Stimulated activated CD4-positive, alpha-beta T cell treated with anti-CD3 and anti-CD28 coated beads, Interleukin-12 subunit alpha, Interleukin-12 subunit beta, amount 100 ng/mL, for 48 hours (primary cell): ENCODE data around the gene ESR2.

Source experiments
- DNase-seq, 3 donors: peaks; one replicate each; pipeline ENCODE4 v3.0.0-alpha.2; 2020; ENCODE audit warnings: low read depth in 2 of 3, low spot score in 1 of 3

ESR2 gene

DNA sequence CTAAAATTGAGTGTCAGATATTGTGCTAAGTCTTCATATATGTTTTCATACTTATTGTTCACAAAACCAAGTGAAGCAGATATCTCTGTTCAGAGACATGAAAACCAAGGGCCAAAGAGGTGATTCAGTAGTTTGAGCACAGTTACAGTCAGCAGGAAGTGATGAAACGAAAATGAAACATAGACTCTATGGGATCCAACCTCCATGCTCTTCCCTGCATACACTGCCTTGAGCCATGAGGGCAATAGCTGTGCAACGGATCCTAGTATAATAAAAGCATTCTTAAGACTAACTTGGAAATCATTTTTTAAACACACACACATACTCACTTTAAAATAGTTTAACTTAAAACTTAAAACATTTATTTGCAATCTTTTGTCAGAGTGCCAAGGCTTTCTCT lies 27.9 kb downstream of the ESR2 start:
- DNase-seq, result no peak

DNA sequence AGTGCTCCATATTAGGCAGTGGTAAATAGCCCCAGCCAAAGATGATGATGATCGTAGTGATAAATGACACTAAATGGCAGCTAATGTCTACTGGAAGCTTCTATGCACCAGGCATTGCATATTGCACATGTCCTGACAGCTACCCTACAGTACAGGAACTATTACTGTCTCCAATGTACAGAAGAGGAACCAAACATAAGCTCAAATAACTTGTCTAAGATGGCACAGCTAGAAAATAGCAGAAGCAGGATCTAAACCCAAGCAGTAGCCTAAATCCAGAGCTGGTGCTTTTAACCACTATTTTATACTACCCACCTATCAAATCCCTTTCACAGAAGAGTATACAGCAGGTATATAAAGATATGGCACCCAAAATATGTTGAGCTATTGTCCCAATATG lies 28.9 kb downstream of the ESR2 start:
- no peak for DNase-seq

DNA sequence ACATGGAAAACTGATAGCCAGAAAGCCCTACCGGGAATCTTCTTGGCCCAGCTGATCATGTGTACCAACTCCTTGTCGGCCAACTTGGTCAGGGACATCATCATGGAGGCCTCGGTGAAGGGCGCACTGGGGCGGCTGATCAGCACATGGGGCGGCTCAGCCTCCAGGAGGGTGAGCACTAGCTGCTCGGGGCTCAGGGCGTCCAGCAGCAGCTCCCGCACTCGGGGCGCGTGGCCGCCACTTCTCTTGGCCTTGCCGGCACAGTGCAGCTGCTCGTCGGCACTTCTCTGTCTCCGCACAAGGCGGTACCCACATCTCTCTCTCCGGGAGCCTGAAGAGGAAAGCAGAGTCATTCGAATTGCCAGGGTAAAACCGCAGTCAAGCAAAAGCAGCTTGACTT lies 33.8 kb downstream of the ESR2 start:
- DNase-seq, result no peak

DNA sequence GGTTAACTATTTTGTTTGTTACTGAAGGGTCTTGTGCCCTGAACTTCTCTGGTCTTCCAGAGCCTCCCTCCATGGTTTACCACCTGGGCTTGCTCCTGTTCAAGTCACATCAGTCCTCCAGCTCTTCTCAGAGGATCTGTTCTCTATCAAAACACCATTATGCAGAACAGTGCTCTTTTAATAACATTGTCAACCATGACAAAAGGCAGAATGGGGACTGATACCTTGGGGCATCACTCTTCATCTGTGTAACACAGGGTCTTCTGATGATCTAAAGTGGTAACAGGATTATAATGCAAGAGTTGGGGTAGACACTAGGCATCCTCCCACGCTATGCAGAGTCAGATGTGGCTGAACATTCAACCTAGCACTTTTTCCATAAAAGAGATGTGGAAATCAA lies 38.4 kb downstream of the ESR2 start:
- no peak for DNase-seq

DNA sequence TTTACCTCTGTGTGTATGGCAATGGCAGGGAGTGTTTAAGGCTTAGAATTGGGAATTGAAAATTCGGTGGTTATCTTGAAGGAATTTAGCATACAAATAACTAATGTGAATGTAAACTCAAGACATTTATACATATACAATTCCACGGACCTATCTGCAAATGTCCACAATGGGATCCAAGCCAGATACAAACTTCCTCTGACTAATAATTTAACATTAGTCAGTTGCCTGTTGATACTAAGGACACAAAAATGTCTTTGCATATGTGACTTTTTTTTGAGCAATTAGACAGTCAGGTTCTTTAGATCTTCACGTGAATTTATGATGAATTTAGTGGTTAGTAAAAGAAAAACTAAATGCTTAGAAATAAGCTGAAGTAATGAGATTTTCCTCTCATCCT lies 40.5 kb downstream of the ESR2 start:
- no peak for DNase-seq

DNA sequence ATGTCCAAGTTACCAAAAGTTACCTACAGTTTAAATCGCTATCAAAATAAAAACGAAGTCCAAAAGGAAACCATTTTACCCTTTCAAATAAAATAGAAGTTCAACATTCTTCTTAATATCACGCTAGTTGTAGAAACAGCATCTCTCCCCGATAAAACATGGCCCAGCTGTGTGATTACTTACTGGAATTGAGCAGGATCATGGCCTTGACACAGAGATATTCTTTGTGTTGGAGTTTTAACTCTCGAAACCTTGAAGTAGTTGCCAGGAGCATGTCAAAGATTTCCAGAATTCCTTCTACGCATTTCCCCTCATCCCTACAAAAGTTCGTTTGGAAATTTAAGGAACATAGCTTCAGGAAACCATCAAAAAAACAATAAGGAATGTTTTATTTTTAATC lies 44.8 kb downstream of the ESR2 start:
- DNase-seq, result no peak

DNA sequence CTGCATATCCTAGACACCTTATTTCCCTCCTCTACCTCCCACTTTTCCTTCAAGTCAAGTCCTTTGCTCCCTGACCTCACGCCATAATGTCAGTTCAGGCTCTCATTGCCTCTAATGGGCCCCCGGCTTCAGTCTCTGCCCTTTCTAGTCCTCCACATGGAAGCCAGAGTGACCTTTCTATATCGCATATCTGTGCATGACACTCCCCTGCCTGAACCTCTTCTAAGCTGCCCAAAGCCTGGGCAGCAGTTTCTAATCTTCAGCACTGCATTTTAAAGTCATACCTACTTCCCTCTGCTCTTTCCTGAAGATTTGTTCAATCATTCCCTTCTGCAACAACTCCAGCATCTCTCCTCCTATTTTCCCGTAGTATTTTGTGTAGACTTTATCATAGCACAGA lies 45.5 kb downstream of the ESR2 start:
- DNase-seq, result no peak

DNA sequence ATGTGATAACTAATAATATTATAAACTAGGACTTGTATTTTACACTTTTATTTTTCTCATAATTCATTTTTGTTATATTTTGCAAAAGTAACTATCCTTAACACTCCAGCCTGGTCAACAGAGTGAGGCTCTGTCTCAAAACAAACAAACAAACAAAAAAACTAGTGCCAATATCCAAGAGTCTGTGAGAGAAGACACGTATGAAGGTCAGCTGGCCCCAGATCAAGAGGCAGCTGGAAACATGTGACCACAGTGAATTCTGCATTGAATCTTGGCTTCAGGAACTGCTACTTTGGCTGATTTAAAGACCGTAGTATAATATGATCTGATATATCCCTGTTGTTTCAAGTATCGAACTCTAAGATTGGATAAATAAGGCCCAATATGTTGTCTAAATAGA lies 47.0 kb downstream of the ESR2 start:
- DNase-seq, result no peak

DNA sequence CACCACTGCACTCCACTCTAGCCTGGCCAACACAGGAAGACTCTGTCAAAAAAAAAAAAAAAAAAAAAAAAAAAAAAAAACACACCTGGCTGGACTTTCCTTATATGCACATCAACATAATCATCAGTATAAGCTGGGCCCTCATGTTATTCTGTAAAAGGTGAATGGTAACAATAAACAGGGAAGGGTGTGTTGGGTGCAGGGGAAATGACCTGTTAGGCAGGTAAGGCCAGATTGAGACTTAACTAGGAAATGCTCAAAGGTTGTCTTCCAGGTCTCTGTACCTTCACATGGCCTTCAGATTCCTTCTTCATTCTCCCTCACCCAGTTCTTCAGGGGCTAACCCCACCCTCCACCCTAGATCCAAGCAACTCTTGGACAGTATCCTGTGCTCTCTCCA lies 47.5 kb downstream of the ESR2 start:
- no peak for DNase-seq

DNA sequence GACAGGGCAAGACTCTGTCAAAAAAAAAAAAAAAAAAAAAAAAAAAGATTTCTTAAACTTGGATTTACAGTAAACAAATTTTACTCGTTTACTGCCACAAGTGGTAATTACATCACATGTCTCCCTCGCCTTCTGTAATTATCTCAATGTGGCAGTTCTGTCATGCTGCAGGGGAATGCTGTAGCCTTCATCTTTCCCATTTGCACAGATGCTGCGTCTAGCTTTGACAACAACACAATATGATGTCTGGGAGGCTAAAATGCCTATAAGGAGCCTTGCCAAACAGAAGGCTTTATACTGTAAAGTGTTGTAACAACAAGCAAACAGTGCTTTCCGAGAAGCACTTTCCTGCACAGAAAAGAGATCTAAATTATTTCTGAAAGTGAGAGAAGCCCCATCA lies 48.7 kb downstream of the ESR2 start:
- DNase-seq, result no peak

DNA sequence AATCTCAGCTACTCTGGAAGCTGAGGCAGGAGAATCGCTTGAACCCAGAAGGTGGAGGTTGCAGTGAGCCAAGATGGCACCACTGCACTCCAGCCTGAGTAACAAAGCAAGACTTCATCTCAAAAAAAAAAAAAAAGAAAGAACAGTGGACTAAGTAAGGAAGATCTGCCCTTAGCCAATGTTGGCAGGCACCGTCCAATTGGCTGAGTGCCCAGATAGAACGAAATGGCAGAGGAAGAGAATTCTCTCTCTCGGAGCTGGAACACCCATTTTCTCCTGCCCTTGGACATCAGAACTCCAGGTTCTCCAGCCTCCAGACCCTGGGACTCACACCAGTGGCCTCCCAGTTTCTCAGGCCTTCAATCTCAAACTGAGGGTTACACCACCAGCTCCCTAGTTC lies 49.9 kb downstream of the ESR2 start:
- no peak for DNase-seq

DNA sequence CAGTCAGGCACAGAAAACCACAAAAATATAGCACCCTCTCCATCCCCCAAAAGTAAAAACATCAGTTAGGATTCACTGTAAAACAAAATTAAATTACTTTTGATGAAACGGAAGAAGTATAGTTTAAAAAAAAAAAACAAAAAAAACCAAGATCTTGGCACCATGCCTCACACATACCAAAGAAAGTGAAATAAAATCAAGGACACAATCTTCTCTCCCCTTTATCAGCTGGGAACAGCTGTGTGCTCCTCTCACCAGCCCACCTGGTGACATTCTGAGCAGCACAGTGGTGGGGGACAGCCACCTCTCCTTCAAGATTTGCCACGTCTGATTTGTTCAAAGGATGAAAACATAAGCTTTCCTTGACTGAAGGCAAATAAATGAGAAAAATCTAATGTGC lies 55.5 kb downstream of the ESR2 start:
- DNase-seq, result no peak

DNA sequence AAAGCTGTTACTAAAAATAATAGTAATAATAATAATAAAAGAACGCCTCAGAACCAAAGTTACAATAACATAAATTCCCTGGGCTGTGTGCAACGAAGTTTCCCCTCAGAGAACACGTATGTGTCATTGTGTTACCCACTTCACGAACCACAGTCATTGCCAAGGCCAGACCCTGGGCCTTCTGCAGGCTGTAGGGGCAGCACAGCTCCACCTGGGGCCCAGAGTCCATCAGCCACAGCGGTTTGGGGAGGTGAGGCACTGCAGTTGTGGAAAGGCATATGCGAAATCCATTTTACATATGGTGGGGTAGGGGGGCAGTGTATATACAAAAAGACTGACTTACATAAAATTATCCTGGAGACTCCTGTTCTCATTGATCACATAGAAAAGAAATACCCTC lies 56.1 kb downstream of the ESR2 start:
- no peak for DNase-seq

DNA sequence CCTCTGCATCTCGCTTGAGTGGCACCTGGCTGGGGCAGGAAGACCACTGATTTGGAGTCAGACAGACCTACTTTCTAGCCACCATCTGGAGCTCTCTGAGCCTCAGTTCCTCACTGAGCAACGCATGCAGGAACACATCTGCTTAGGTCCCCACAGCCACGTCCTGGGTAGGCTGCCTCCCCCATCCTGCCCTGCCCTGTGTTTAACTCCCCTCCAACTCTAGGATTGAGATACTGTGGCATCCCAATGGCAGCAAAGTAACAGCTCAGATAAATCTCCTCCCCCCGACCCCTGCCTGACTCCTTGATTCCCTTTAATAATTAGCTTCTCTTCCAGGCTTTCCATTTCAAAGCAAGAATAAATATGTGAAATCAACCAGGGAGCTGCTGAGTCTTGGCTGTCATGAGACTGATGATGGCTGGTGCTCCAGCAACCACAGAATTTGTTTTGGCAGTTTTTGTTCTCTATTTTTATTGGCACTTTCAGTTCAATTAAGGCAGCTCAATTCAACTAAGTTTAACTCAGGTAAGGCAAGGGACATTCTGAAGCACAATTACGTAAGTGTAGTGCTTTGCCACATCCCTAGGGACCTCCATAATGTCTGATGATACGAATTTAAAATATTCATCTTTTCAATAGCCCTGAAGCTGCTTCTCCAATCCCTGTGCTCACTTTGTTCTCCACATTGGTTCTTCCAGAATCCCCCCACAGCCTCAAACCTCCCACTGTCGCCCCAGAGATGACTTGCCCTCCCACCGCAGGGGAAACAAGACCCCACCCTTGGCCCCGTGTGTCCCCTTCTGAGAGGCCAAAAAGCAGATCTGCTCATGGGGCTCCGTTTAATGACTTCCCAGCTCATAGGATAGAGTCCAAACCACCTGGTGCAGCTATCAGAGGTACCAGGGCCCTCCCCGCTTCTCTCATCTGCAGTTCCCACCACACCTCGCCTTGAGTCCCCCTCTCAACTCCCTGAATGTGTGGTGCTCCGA lies 58.2 kb downstream of the ESR2 start:
- DNase-seq, result no peak

DNA sequence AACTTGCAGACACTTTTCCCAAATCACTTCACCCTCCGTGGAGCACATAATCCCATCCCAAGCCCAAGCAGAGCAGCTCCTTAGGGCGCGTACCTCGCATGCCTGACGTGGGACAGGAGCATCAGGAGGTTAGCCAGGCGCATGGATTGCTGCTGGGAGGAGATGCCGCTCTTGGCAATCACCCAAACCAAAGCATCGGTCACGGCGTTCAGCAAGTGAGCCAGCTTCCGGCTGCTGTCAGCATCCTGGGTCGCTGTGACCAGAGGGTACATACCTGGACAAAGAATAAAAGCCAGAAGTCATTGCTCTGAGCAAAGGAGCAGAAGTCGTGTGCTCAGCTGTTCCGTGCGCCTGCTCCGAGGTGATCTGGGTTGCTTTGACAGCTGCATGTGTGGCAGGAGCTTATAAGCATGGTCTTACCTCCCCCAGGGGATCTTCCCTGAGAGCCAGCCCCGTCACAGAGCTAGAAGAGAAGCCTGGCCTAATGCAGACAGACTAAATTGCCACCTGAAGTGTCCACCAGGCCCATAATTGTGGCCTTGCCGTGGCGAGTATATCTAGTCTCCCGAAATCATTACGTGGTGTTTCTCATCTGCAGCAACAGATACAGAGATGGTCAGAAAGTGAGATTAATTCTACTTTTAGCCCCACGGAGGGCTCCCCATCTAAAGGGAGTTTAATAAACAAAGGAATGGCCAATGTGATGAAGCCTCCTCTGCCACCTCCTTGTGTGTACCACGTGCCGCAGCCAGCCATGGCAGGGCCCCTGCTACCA lies 59.1 kb downstream of the ESR2 start:
- no peak for DNase-seq

DNA sequence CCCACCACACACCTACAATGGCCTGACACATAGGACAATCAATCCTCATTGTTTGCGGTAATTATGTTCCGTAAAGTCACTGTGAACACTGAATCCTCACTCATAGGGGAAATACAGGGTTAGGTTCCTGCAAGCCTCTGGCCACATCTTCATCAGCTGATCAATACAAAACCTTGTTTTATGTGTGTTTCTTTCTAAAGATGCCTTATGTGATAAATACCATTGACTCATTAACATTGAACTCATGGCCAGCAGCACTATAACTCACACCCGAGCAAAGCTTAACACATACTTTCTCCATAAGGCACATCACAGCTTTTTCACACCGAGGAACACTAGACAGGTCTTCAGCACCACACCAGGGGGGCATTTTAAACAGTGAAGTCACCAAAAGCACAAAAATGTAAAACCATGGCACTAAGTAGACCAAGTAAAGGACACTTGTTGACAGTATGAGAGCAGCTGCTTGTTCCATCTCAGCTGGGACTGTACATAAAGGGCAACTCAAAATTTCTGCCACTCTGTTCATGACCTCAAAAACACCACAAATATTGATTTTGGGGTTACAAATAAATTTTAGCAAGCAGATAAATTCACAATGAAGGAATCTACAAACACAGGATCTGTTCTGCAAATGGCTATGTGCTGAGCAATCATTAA lies 60.5 kb downstream of the ESR2 start:
- no peak for DNase-seq

DNA sequence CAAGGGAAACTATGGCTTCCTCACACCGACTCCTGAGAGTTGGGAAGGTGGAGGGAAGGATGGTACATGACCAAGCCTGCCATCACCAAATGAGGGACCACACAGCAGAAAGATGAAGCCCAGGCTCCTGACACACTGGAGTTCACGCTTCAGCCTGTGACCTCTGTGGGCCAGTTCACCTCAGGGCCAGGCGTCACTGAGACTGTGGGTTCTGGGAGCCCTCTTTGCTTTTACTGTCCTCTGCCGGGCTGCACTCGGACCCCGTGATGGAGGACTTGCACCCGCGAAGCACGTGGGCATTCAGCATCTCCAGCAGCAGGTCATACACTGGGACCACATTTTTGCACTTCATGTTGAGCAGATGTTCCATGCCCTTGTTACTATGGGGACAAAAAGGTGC lies 61.2 kb downstream of the ESR2 start:
- no peak for DNase-seq

DNA sequence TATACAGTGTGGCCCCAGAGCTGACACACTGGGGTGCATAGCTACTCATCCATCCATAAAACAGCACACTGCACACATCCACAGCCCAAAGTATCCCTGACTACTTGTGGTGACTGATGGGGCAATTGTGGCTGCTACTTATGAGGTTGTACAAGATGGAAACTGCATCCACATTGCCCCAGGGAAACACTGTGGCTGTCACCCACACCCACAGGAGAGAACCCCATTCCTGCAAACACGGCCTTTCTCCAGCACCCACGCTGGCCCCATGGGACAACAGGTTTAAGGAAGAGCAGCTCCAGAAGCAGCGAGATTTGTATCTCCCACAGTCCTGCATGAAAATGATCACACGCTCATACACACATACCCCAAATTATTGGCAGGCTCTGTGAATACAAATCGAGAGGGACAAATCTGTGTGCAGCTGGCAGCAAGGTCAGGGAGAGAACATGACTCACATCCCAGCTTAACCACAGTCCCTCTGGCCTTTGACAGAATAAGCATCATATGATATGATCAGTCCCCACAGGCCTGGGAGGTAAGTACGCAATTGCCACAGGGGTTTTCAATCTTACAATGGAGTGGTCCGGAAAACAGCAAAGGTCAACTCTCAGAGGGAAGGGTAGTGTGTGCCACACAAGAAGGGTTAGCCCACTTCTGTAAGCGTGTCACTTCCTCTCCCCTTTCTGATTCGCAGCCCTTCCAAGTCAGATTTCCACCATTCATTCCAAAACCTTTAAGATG lies 61.9 kb downstream of the ESR2 start:
- DNase-seq, result peak in 1 of 3 donors; percentile 7

DNA sequence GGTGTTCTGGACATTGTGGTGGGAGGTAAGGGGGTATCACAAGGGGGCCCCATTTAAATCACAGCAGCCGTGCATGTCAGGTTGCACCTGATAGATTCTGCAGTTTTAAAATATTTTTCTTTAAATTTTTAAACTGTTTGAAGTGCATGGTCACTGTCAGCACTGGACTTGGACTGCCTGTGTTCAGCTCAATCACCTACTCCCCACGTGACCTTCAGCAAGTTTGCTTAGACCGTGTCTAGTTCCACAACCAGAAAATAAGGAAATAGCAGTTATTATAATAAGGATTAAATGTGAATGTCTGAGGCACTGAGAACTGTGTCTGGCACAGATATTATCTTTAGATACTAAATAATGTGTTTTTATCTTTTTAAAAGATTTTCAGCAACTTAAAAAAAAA lies 64.7 kb downstream of the ESR2 start:
- no peak for DNase-seq

DNA sequence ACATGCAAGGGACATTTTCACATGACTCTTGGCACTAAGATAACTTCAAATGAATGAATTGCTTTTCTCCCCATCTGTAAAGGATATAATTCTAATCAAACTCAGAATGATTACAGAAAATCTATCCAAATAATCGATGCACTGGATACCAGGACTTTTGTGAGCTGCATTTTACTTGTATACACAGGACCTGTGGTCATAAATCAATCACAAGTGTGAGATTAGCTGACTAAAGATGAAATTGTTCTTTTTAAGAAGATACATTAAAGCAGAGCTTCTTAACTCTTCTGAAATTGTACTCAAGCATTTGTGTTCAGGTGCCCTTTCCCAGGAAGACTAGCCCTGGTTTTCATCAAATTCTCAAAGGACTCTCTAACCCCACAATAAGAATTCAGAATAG lies 66.3 kb downstream of the ESR2 start:
- DNase-seq, result no peak

DNA sequence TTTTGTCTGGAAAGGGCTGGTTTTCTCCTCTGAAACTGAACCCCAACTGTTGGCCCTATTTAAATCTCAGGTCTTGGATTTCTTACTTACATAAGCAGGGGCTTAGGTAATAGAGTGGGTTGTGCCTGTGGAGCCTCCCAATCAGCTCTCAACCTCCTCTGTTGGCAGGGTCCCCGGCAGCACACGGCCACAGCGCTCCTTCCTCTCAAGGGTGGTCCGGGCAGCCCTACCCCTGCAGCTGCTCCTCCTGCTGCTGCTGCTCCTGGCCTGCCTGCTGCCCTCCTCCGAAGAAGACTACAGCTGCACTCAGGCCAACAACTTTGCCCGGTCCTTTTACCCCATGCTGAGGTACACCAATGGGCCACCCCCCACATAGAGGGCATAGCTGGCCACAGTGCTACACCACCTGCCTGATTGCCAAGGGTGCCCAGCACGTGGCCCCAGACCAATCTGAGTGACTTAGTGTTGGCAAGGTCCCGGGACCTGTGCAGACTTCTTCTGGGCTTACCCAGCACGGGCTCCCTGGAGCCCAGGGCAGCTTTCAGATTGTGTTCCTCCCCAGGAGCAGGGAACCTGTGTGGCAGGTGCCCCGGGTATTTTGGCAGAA lies 68.9 kb downstream of the ESR2 start:
- DNase-seq, result no peak
